ENCODE results near the gene FGF22.

FGF22 gene

DNA sequence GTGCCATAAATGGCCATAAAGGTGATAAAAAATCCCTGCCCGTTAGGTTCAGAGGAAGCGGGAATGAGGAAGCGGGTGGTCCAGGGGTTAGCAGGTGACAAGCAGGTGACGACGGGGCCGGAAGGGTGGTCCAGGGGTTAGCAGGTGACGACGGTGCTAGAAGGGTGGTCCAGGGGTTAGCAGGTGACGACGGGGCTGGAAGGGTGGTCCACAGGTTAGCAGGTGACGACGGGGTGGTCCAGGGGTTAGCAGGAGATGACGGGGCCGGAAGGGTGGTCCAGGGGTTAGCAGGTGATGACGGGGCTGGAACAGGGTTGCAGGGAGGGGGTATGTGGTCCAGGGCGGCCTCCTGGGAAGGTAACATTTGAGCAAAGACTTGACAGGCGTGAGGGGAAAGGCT is 49.3 kb downstream of the FGF22 start:
- H3K4me3 ChIP-seq, result no peak overlapping the region
- no peak overlapping the region for H3K27ac ChIP-seq
- no peak for DNase-seq (ENCODE audit: low read depth, low spot score)
- no peaks in the 10 kb centered on the region for H3K36me3 ChIP-seq (ENCODE audit: insufficient read depth, low read length)
- no peak overlapping the region for H3K9ac ChIP-seq (ENCODE audit: insufficient read length)
- H3K9me3 ChIP-seq (ENCODE audit: low read depth, low read length), result no peaks in the 10 kb centered on the region
- TF ChIP-seq POLR2AphosphoS5 (IDR thresholded peaks at IDR 0.05; ENCODE audit: borderline replicate concordance, low read depth, low read length) (no peak), FOXP2 (optimal IDR thresholded peaks at IDR 0.05; ENCODE audit: control extremely low read depth, extremely low read length, insufficient read depth) (no peak), EZH2 (IDR thresholded peaks at IDR 0.05) (no peak)

DNA sequence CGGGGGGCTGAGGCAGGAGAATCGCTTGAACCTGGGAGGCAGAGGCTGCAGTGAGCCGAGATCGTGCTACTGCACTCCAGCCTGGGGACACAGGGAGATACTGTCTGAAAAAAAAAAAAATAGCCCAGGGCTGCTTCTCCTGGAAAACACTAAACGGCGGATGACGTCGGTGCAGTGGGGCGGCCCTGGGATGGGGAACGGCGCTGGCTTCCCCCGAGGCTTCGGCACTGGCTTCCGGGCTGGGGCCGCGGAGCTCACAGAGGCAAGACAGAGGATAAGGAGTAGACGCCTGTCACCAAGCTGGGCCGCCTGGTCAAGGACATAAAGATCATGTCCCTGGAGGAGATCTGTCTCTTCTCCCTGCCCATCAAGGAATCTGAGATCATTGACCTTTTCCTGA is 50.5 kb downstream of the FGF22 start:
- Histone ChIP-seq H3K36me3 (ENCODE audit: insufficient read depth, low read length) (no peaks in the 10 kb centered on the region), H3K9me3 (ENCODE audit: low read depth, low read length) (no peaks in the 10 kb centered on the region), H3K4me3 (no peak overlapping the region), H3K27ac (no peak overlapping the region), H3K9ac (ENCODE audit: insufficient read length) (no peak overlapping the region)
- DNase-seq (ENCODE audit: low read depth, low spot score), result no peak
- no peak for TF ChIP-seq FOXP2 (optimal IDR thresholded peaks at IDR 0.05; ENCODE audit: control extremely low read depth, extremely low read length, insufficient read depth)
- TF ChIP-seq EZH2 (IDR thresholded peaks at IDR 0.05), result no peak
- no peak for TF ChIP-seq POLR2AphosphoS5 (IDR thresholded peaks at IDR 0.05; ENCODE audit: borderline replicate concordance, low read depth, low read length)

Data from SK-N-MC (cell line).